Measurements from ENCODE around the gene ENDOV.
A peak's percentile ranks its signal among the peaks of the same experiment; 100 is the strongest.

Gene ENDOV

GRCh38 chr17:80443498-80443897 is 28.5 kb downstream of the ENDOV start:
- no peak for TF ChIP-seq CTCF (IDR thresholded peaks at IDR 0.05; ENCODE audit: low read depth, low read length)
- DNase-seq: peak; percentile 48
- peak overlapping the region; percentile 77 for H3K27ac ChIP-seq
- no peak overlapping the region for H3K4me3 ChIP-seq (ENCODE audit: low read depth, low read length)
- H3K36me3 ChIP-seq: no peaks in the 10 kb centered on the region
- no peaks in the 10 kb centered on the region for H3K9me3 ChIP-seq (ENCODE audit: severe bottlenecking)
- H3K27me3 ChIP-seq (ENCODE audit: insufficient read depth, low read depth, severe bottlenecking): no peaks in the 10 kb centered on the region

DNA sequence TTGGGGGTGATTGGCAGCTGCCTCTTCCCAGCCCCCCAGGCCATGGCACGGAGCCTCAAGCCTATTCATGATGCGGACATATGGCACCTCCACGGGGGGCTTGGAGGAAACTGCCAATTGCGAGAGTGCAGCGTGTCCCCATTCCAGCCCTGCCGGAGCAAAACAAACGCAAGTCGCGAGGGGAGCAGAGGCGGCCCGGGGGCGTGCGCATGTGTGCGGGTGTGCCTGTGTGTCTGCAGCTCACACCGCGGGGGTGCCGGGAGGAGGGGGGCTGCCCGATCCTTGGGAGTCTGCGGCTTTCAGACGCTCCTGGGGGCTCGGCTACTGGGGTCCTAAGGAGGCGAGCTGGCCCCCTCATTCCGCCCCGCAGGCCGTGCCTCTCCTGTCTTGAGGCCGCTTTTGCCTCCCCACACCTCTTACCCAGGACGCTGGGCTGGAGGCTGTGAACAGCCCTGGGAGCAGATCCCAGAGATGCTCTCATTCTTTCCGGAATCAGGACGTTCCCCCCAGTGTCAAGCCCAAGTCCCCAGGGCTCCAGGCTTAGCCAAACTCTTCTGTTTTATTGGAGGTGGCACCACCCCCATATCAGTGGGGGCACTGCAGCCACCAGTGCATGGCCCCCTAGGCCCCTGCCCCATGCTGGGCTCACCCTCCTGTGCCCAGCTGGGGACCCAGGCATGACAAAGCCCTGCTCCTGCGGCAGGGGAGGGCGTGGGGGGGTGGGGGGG is 29.1 kb downstream of the ENDOV start:
- no peaks in the 10 kb centered on the region for H3K27me3 ChIP-seq (ENCODE audit: insufficient read depth, low read depth, severe bottlenecking)
- peak overlapping the region; percentile 77 for H3K27ac ChIP-seq
- DNase-seq: peak; percentile 92
- no peaks in the 10 kb centered on the region for H3K9me3 ChIP-seq (ENCODE audit: severe bottlenecking)
- no peak for TF ChIP-seq CTCF (IDR thresholded peaks at IDR 0.05; ENCODE audit: low read depth, low read length)
- peak overlapping the region; percentile 34 for H3K4me3 ChIP-seq (ENCODE audit: low read depth, low read length)
- H3K36me3 ChIP-seq: no peaks in the 10 kb centered on the region

- Histone ChIP-seq H3K27me3 (ENCODE audit: insufficient read depth, low read depth, severe bottlenecking) (no peaks in the 10 kb centered on the region), H3K9me3 (ENCODE audit: severe bottlenecking) (no peaks in the 10 kb centered on the region), H3K36me3 (no peaks in the 10 kb centered on the region), H3K27ac (peak overlapping the region; percentile 50), H3K4me3 (ENCODE audit: low read depth, low read length) (no peak overlapping the region)
- TF ChIP-seq CTCF (IDR thresholded peaks at IDR 0.05; ENCODE audit: low read depth, low read length): no peak
- DNase-seq: no peak
Observed at GRCh38 chr17:80444644-80444979, 29.6 kb downstream of the ENDOV start.

DNA sequence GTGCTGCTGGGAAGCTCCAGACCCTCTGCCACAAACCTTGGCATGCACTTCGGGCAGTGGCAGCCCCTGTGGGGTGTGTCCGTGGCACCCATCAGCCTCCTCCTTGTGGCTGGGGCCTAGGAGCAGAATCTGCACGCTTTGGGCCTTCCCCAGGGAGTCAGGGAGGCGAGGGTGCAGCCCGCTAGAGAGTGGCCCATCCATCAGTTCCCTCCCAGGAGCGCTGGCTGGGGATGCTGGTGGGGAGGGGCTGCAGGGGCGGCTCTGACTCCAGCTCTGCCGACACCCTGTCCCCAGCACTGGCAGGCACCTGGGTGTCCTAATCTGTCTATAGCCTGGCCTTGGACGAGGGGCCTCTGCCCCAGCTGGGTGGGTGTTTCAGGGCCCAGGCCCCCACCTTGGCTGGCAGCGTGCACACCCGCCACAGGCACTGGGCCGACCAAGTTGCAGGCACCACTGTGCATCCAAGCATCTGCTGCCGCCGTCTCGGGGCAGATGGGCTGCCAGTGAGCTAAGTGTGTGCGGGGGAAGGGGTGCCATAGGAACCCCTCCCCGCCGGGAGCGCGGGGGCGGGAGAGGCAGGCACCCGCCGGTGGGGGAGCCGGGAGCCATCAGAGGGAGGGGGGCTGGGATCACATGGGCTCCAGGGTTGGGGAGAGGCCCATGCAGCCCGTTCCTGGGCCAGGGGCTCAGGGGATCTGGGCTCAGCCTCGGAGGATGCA is 30.2 kb downstream of the ENDOV start:
- TF ChIP-seq CTCF (IDR thresholded peaks at IDR 0.05; ENCODE audit: low read depth, low read length): no peak
- DNase-seq: peak; percentile 81
- Histone ChIP-seq H3K4me3 (ENCODE audit: low read depth, low read length) (no peak overlapping the region), H3K27me3 (ENCODE audit: insufficient read depth, low read depth, severe bottlenecking) (no peaks in the 10 kb centered on the region), H3K36me3 (no peaks in the 10 kb centered on the region), H3K27ac (peak overlapping the region; percentile 50), H3K9me3 (ENCODE audit: severe bottlenecking) (no peaks in the 10 kb centered on the region)

DNA sequence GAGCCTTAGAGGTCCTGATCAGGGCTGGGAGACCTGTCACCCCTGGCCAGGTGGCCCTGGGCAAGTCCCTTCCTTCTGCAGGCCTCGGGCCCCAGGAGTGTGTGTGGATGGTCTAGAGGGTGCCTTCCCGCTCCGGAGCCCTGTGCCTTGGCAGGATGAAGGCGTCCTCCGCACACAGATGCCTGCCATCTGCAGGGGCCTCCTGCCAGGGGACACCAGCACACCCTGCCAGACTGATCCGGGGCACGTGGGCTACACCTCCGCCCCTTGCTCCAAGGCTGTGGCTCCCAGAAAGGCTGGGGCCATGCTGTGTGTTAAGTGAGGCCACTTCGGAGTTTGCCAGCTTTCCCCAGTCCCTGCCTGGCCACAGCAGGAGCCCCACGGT is 30.8 kb downstream of the ENDOV start:
- no peak for DNase-seq
- H3K36me3 ChIP-seq: no peaks in the 10 kb centered on the region
- no peaks in the 10 kb centered on the region for H3K9me3 ChIP-seq (ENCODE audit: severe bottlenecking)
- no peak for TF ChIP-seq CTCF (IDR thresholded peaks at IDR 0.05; ENCODE audit: low read depth, low read length)
- no peak overlapping the region for H3K4me3 ChIP-seq (ENCODE audit: low read depth, low read length)
- peak overlapping the region; percentile 50 for H3K27ac ChIP-seq
- no peaks in the 10 kb centered on the region for H3K27me3 ChIP-seq (ENCODE audit: insufficient read depth, low read depth, severe bottlenecking)
